ENCODE data around the gene TTLL13.

- TF ChIP-seq CTCF (IDR thresholded peaks at IDR 0.05), result no peak
- TF ChIP-seq EP300 (IDR thresholded peaks at IDR 0.05), result no peak
- no peak for TF ChIP-seq POLR2A (IDR thresholded peaks at IDR 0.05)
- no peak for TF ChIP-seq POLR2AphosphoS5 (IDR thresholded peaks at IDR 0.05)
Measured at GRCh38 chr15:90287946-90288345, 38.6 kb downstream of the TTLL13 start.
